DMS53 treated with DMSO at 0.1 percent for 48 hours (cell line): ENCODE results near the gene DKKL1.
"Not testable (repeated sequence)": the region's sequence is repeated elsewhere in the genome, so short reads cannot be mapped to it uniquely, and the experiment has no call there.

ENCODE experiments used
- DNase-seq: peaks from one replicate; lab custom pipeline; 2025; ENCODE audit not compliant: unreplicated experiment; lab: John Stamatoyannopoulos, UW

DKKL1 gene

DNA sequence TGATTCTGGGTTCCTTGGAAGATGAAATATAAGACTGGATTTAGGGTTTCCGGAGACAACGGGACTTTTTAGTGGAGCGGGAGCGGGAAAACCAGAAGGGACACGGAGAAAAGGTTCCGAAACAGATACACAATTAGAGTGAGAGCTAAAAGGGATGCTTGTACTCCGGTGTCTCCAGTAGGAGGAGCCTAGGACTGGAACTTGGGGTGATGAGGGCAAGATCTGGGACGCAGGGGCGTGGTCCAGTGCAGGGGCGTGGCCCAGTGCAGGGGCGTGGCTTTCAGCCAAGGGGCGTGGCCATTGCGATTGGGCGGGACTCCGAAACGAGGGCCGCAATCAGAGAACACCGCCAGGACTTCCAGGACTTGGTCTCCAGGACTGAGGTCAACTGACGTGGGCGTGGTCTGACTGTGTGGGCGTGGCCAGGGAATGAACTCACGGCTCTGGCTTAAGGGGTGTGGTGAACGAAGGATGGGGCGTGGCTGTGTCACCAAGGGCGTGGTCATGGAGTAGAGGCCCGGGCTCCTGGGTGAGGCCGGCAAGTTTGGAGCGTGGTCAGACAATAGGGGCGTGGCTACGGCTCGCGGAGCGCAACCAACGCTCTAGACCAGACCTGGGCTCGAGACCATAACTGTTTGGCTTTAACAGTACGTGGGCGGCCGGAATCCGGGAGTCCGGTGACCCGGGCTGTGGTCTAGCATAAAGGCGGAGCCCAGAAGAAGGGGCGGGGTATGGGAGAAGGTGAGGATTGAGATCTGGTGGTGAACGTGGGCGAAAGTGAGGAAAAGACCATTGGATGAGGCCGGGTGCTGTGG is at the start of gene DKKL1:
TSS of gene DKKL1 (plus strand) at position 610 of the 815 bp plus-strand sequence. CDS start at position 732, 122 bp downstream.
- DNase-seq = peak; percentile 30

- no peak for DNase-seq
These were observed 48.6 kb upstream of the DKKL1 start for GRCh38 chr19:49315111-49315510.

- no peak for DNase-seq
These were observed 47.4 kb upstream of the DKKL1 start for GRCh38 chr19:49316284-49316683.

DNA sequence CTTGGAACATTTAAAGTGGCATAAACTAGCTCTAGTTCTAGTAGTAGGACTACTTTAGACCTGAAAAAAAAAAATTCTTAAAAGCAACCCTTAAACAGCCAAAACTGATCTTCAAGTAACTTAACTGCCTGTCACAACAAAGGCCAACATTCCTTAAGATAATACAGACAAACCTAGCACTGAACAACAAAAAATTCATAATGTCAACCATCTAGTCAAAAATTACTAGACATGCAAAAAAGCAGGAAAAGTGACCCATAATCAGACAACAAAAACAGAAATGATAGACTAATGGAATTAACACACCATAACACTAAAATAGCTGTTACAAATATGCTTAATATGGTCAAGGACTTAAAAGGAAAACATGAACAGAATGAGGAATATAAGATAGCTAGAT is 45.4 kb upstream of the DKKL1 start:
- no peak for DNase-seq

DNA sequence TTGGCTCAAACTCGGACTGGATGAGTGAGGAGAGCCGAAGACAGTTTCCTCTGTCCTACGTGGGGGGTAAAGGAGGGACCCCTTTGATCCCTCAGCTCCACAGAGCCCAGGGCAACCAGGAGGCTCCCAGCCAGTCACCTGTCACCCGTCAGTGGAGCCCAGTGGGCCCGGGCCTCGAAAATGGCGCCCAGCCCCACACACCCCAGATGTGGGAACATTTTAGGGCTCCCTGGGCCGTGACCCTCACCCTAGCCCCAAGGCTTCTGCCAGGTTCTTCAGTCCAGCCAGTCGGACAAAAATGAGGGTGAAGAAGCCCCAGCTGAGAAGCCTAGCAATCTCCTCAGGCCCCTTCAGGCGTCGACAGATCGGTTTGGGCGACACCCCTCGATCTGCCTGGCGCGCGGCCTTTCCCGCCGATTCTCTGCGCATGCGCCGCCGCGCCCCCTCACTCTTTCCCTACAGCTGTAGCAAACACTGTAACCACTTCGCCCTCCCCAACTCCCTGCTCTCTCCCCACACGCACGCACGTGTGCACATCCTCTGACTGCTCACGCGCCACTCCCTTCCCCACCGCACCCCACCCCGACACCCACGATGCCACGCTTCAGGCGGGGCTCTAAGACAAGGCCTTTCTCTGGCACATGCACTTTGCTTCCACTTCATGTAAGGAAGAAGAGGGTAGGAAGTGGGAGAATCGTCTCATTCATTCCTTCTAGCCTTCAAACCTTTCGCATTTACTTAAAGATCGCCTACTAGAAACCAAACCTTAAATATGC is 38.7 kb upstream of the DKKL1 start, which contains the start of gene SLC6A16:
TSS of gene SLC6A16 (minus strand) at position 391 of the 776 bp plus-strand sequence. CDS start 13,844 bp downstream, outside the sequence.
- DNase-seq = no peak

GRCh38 chr19:49325756-49326155 is 37.9 kb upstream of the DKKL1 start:
- DNase-seq = not testable (repeated sequence)

DNA sequence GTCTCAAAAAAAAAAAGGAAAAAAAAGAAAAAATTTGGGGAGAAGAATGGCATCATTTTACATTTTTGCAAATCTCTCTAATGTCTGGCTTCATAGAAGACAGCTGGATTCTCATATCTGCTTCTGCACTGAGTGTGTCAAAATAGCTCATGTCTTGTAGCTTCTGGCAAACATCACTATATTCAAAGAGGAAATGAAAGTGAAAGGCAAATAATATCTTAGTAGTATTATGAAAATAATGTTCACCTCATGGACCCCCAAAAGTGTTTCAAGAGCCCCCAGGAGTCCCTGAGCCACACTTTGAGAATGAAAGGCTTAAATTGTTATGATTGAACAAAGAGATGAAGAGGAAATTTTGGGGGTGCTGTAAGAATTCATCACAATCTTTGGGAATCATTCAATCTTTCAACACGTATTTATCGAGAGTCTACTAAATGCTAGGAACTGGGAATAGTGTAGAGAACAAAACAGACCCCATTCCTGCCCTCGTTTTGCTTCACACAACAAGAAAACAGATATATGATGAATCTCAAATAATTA is 37.4 kb upstream of the DKKL1 start:
- no peak for DNase-seq

DNA sequence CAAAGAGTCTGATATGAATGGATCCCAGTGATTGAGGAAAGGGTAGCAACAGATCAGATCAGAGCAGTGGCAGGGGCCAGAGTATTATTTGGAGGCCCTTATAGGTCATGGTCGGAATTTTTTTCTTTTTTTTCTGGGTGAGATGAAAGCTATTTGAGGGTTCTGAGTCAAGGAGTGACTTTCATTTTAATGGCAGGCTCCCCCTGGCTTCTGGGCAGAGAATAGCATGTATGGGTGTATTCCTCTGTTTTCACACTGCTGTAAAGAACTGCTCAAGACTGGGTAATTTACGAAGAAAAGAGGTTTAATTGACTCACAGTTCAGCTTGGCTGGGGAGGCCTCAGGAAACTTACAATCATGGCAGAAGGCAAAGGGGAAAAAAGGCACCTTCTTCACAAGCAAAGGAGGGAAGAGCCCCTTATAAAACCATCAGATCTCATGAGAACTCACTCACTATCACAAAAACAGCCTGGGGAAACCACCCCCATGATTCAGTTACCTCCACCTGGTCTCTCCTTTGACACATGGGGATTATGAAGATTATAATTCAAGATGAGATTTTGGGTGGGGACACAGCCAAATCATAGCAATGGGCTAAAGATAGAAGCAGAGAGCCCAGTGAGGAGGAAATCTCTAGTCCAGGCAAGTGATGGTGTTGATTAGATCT is 35.7 kb upstream of the DKKL1 start:
- no peak for DNase-seq

- no peak for DNase-seq
These were observed 34.9 kb upstream of the DKKL1 start for GRCh38 chr19:49328741-49329140.

DNA sequence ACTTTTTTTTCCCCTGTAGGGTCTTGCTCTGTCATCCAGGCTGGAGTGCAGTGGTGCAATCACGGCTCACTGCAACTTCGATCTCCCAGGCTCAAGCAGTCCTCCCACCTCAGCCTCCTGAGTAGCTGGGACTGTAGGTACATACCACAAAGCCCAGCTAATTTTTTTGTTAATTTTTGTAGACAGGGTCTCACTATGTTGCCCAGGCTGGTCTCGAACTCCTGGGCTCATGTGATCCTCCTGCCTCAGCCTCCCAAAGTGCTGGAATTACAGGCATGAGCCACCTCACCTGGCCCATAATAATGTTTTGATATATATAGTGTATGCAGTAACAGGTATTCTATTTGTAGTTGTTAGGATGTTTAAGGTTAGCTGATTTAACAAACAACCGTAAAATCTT is 32.5 kb upstream of the DKKL1 start:
- DNase-seq = not testable (repeated sequence)

- no peak for DNase-seq
These were observed 32.0 kb upstream of the DKKL1 start for GRCh38 chr19:49331616-49332055.

- DNase-seq = not testable (repeated sequence)
These were observed 30.8 kb upstream of the DKKL1 start for GRCh38 chr19:49332691-49333417.

DNA sequence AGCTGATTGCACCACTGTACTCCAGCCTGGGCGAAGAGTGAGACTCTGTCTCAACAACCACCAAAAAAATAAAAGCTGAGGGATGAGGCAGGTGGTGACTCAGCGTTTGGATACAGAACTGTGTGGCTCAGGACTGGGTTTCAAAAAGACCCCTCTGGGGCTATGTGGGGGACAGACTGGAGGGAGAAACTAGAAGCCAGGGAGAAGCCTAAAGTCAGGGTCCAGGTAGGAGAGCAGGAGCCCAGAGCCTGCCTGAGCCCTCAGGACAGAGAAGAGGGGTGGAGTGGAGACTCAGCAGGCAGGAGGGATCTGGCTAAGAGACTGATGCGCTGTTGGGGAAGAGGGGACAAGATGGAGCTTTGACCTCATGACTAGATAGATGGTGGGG is 30.3 kb upstream of the DKKL1 start:
- DNase-seq = no peak

GRCh38 chr19:49333811-49334288 is 29.8 kb upstream of the DKKL1 start:
- no peak for DNase-seq

DNA sequence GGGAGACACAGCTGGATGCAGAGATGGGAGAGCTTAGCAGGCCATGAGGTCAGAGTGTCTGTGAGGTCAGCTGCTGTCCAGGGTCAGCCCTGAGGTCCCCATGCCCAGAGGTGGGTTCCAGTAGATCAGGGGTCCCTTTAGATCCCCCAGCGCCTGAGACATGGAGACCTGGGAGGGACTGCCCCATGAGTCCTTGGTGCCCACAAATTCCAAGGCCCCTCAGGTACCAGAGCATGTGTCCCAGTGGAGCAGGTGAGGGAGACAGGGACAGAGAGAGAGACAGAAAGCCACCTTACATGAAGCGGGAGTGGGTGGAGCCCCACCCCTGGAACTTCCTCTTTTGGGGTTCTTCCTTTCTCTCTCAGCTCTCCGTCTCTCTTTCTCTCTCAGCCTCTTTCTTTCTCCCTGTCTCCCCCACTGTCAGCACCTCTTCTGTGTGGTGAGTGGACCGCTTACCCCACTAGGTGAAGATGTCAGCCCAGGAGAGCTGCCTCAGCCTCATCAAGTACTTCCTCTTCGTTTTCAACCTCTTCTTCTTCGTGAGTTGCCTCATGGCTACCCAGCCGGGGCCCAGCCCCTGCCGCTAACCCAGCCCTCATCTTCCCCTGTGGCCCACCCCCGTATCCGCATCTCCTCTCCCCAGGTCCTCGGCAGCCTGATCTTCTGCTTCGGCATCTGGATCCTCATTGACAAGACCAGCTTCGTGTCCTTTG is 28.4 kb upstream of the DKKL1 start, which contains the start of gene CD37:
TSS of gene CD37 (plus strand) at position 336 of the 713 bp plus-strand sequence. CDS start at position 471, 135 bp downstream.
- no peak for DNase-seq

DNA sequence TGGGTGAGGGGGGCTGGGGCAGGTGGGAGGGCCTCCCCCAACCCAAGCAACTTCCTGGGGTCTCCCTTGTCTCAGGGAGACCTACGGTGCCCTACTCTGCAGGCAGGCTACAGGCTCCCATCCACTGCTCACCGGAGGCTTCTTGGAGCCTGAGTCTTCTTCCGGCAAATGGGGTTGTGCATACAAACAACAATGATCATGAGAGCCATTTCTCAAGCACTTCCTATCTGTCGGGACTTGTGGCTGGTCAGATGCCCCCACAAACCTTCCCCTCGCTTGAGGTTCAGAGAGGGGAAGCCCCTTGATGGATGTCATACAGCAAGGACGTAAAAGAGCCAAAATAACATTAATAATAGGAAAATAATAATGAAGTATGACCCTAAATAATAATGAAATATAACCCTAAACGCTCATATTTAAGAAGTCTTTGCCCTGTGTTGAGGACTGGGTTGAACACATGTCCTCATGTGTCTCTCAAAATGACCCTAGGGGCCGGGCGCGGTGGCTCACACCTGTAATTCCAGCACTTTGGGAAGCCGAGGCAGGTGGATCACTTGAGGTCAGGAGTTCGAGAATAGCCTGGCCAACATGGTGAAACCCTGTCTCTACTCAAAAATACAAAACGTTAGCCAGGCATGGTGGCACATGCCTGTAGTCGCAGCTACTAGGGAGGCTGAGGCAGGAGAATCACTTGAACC is 27.7 kb upstream of the DKKL1 start:
- DNase-seq = no peak

- no peak for DNase-seq
These were observed 27.0 kb upstream of the DKKL1 start for GRCh38 chr19:49336482-49337266.
